ENCODE results near the gene AP3M1.
A peak's percentile ranks its signal among the peaks of the same experiment; 100 is the strongest.
"Not testable (repeated sequence)": the region's sequence is repeated elsewhere in the genome, so short reads cannot be mapped to it uniquely, and the experiment has no call there.

AP3M1 gene, protein sequence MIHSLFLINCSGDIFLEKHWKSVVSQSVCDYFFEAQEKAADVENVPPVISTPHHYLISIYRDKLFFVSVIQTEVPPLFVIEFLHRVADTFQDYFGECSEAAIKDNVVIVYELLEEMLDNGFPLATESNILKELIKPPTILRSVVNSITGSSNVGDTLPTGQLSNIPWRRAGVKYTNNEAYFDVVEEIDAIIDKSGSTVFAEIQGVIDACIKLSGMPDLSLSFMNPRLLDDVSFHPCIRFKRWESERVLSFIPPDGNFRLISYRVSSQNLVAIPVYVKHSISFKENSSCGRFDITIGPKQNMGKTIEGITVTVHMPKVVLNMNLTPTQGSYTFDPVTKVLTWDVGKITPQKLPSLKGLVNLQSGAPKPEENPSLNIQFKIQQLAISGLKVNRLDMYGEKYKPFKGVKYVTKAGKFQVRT

DNA sequence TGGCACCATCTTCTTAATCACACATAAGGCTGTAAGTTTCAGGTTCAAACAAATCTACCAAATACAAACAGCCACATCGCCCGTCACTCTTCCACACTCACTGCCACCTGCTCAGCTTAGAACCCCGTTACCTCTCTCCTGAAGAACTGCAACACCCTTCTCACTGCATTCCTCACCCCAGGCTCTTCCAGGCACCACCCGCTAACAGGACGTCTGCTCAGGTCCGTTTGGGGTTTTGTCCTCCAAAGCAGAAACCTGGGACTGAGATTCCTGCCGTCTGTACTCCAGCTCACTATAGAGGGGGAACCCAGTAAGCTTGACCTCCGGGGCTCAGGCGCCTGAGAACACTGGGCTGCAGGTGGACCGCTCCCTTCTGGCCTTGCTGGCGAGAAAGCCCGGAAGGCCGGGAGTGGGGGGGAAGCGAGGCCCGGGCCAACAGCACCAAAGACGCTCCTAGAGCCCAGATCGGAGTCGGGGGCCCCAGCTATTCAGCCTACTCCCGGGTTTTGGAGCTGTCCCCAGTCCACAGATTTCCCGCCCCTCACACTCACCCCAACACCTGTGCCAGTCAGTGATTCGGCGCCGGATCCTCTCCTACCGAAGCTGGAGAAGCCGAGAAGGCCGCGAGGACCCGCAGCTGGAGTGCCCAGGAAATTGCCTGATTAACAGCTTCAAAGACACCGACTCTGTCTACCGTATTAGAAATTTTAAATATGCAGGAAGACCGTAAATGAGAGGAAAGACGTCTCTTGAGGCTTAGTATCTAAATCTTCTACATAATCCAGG, at the start of gene AP3M1:
TSS of gene AP3M1 (minus strand) at position 625 of the 786 bp plus-strand sequence. CDS start 12,449 bp downstream, outside the sequence.
- DNase-seq, result no peak

DNA sequence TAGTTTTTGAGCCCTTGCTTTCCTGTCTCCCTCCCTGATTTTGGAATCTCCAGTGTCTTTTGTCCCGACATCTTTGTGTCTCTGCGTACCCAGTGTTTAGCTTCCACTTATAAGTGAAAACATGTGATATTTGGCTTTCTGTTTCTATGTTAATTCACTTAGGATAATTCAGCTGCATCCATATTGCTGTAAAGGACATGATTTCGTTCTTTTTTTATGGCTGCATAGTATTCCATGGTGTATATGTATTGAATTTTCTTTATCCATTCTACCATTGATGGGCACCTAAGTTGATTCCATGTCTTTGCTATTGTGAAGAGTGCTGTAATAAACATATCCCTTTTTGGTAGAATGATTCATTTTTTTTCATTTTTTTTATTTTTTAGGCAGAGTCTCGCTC, 48.7 kb upstream of the AP3M1 start:
- no peak for DNase-seq

DNA sequence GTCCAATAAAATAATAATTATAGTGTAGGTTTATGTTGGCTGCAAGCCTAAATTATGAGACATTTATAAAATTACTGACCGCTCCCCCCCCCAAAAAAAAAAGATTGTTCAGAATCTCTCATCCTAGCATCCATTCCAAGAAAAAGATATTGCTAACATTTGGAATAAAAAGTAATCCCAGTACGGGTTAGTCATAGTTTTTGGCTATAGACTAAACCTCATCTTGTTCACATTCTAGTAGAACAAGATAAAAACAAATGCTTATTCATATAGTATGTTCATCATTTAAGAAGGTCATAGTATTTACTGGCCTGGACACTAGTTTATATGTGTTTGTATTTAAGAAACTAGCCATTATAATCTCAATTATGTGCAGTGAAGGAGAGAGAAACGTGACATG, 44.4 kb upstream of the AP3M1 start:
- DNase-seq, result no peak

- DNase-seq, result peak in 1 of 2 donors; percentile 38
These were observed 43.9 kb upstream of the AP3M1 start for GRCh38 chr10:74194545-74194944.

DNA sequence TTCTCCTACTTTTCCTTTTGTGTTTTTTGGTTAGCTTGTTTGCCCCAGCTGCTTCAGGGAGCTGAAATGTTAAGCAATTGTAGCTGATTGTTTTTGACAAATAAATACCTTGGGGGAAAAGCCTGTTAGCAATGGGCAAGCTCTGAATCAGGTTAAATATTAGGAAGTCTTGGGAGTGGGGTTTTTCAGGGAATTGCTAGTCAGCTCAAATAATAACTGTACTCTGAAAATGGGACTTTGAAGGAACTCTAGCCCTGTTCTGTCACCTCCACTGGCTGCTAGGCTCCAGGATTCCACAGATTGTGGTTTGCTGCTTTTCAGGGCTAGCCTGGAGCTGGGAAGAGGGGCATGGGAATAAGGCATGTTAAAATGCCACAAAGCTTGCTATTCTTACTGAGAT, 39.9 kb upstream of the AP3M1 start:
- no peak for DNase-seq

DNA sequence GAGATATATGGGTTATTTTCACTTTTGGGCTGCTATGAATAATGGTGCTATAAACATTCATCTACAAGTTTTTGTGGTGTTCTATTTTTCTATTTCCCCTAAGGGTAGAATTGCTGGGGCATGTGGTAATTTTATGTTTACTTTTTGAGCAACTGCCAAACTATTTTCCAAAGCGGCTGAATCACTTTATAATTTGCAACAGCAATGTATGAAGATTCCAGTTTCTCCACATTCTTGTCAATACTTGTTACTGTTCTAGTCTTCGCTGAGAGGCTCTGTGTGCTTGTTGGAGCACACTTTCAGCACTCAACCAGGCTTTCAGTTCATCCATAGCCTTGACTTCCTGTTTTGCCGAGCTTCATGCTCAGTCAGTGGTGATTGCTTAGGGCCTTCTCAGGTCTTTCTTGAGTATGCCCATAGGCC, 39.4 kb upstream of the AP3M1 start:
- peak; percentile 24 to 29 for DNase-seq

- DNase-seq, result not testable (repeated sequence)
These were observed 38.0 kb upstream of the AP3M1 start for GRCh38 chr10:74188617-74189016.

DNA sequence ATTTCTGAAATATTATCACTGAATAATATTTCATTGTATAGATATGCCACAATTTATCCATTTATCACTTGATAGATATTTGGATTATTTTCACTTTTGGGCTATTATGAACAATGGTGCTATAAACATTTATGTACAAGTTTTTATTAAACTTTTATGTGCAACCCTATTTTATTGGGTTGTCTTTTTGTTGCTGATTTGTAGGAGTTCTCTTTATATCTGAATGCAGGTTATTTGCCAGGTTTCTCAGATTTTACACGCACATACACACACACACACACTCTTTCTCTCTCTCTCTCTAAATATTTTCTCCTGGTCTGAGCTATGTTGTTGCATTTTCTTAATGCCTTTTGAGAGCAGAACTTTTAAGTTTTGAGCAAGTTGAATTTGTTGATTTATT, 36.6 kb upstream of the AP3M1 start:
- DNase-seq, result no peak

DNA sequence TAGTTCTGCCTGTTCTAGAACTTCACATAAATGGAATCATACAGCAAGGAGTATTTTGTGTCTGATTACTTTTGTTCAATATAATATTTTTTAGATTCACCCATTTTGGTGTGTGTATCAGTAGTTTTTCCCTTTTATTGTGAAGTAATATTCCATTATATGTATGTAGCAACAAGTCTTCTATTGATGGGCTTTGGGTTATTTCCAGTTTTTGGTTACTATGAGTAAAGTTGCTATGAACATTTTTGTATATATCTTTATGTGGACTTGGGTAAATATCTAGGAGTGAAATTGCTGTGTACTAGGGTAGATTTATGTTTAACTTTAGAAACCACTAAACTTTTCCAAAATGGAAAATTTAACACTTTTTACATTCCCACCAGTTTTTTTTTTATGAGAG, 36.0 kb upstream of the AP3M1 start:
- no peak for DNase-seq

GRCh38 chr10:74179111-74179710, 28.6 kb upstream of the AP3M1 start:
- DNase-seq, result no peak

DNA sequence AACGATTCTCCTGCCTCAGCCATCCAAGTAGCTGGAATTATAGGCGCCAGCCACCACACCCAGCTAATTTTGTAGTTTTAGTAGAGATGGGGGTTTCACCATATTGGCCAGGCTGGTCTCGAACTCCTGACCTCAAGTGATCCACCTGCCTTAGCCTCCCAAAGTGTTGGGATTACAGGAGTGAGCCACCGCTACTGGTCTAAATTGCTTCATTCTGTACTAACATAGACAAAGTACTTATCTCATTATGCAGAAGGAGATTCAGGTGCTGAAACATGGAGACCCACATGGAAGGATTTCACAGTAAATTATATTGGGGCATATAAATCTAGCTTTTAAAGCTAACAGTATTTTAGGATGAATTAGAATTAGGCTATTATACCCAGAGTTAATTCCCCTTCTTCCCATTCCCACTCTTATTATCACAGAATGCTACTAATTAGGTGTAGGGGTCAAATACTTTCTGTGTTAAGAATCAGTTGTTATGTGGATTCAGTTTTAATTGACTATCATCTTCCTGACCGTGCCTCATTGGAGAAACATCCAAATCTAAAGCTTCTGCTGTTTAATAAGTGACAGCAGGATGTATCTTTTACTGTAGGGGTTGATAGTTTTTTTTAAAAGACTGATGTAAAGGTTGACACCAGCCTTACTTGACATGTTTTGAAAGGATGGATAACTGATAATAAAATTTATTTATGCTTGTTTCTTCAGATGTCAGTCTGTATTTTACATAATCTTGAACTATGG, 27.6 kb upstream of the AP3M1 start:
- DNase-seq, result no peak

DNA sequence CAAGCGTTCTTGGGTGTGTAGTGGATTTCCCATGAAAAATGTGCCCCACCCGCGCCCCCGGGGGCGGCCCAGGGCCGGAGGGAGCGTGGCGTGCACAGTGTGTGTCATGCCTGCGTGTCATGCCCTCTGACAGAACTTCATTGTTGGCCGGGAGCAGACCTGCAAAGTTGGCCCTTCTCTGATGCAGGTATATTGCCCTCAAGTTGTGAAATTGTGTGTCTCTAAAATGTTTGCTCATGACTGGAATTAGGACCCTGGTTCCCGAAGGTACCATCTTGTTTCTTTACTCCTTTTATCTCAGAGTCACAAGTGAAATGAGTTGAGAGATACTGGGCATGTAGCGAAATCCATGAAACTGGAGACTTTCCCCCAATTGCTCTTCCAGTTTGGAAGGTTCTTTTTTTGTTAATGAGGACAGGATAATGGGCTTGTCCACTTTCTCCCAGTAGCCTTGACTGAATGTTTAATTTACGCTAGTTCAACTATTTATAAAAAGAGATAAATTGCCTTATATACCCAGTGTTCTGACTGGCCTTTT, 26.6 kb upstream of the AP3M1 start:
- DNase-seq, result peak; percentile 19 to 30

DNA sequence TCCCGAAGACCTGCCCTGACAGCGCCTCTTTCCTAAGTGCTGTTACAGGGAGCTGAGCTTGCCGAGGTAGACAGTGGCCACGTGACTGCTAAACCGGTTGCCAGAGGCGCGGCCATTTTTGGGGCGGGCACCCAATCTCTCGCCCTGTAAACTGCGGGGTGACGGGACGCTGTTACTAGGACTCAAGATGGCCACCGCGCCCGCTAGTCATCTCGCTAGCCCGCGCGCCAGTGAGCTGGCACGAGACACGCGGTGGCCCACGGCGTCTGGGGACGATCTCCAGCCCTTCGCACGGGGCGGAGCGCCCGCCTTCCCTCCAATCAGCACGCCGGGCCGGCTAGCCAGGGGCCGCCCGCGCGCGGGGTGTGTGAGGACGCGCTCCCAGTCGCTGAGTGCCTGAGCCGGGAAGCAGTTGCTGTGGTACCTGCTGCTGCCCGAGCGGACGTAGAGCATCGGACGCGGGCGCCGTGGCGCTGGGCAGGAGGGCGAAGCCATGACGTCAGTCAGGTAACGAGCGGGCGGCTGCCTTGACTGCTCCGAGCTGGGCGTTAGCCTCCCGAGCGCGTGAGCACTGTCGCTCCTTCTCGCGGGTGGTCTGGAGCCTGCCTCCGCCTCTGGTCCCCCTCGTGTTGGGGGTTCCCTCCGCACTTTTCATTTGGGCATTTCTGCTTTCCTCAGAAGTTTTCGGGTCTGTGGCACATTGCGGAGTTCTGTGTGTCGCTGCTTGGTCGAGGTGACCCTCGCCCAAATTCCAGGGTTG, 25.9 kb upstream of the AP3M1 start:
- DNase-seq, result peak; percentile 96

GRCh38 chr10:74175510-74176379, 25.1 kb upstream of the AP3M1 start:
- no peak for DNase-seq

- DNase-seq, result no peak
These were observed 23.9 kb upstream of the AP3M1 start for GRCh38 chr10:74174521-74174920.

DNA sequence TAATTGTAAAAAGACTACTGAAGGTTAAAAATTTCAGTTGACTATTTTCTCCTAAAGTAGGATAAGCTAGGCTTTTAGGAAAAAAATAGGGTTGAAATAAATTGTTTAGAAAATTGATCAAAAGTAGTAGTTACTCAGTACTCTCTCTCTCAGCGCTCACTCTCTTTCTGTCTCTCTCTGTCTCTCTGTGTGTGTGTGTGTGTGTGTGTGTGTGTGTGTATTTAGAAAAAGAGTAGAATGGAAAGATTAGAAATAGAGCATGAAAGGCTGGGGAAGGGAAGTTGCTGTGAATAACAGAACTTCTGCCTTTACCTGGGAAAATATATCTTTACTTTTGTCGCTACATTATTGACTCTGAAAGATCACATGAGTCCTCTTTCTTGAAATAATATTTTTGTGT, 21.0 kb upstream of the AP3M1 start:
- no peak for DNase-seq

DNA sequence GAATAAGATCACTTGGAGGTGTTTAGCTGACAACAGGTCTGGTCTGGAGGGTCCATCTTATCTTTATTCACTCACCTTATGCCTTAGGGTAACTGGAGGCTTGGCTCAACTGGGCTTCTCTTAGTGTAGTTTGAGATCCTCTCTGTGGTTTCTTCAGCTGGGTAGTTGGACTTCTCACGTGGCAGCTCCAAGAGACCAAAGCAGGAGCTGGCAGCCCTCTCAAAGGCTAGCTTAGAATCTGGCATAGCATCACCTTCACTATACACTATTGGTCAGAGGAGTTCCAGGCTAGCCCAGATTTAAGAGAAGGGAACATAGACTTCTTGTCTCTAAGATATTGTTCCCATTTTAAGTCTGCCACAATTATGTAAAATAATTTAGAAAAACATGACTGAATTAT, 16.8 kb upstream of the AP3M1 start:
- DNase-seq, result no peak

- no peak for DNase-seq
These were observed 14.9 kb upstream of the AP3M1 start for GRCh38 chr10:74165530-74165901.

- DNase-seq, result no peak
These were observed 14.3 kb upstream of the AP3M1 start for GRCh38 chr10:74164716-74165529.

Data from CD4-positive, alpha-beta T cell treated with Interleukin-1 beta for 1 hour (primary cell).